Suppressor macrophage treated with lipopolysaccharide for 4 hours (primary cell): ENCODE measurements around the gene KLHL10.
"Not testable (repeated sequence)": the region's sequence is repeated elsewhere in the genome, so short reads cannot be mapped to it uniquely, and the experiment has no call there.

Experiments used
- DNase-seq: peaks from one replicate; pipeline ENCODE4 v3.0.0-alpha.2; 2020

Gene KLHL10

DNA sequence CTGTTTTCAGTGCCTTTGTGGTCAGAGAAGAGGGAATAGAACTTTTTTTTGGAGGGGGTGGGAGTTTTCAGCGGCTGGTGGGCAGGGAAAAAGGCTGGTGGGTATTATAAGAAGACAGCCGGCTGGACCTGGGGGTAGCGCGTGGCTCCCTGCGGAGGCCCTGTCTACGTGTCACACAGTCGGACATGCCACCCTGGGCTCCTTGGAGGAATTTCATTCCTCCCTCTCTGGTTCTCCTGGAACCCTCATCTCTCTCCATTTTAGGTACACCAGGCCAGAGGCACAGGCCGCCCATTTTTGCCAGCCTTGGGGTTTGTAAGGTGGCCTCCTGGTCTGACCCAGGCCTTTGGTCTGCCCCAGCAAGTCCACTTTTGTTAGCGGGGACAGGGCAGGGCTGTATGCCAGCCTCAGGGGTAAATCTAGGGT is 23.9 kb upstream of the KLHL10 start:
- DNase-seq: no peak

DNA sequence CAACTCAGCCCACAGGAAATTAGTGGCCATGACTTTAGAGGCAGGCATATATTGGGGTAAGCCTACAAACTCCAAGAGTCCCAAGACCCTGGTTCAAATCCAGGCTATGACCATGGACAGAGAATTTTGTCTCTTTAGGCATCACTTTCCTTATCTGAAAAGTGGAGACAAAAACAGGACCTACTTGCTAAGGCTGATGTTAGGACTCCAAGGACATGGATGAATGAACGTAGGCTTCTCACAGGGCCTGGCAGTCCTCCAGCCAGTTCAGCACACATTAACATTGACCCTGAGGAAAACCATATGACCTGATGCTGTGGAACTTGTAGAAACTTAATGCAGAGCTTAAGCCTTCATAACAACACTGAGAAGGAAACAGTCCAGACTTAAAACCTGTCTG is 23.4 kb upstream of the KLHL10 start:
- no peak for DNase-seq

DNA sequence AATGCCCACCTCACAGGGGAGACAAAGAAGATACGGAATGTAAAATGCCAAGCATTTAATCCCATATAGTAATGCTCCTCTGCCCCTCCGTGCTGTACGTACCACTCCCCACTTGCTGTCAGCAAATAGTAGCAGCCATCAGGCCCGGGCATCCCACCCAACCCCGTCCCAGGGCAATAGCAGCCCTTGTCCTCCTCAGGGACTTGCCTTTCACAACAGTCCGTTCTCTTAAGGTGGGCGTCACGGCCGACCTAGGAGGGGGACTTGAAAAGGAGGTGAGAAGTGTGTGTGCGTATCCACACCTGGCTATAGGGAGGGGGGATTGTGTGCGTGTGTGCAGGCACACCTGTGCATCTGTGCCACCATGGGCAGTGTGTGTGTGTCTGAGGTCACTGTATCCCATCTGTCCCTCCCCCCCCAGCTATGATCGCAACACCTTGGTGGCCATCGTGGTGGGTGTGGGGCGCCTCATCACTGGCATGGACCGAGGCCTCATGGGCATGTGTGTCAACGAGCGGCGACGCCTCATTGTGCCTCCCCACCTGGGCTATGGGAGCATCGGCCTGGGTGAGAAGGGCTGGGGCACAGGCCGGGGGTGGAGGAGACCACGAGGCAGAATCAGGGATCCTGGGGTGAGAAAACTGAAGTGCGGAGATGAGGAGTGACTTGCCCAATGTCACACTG is 20.8 kb upstream of the KLHL10 start:
- no peak for DNase-seq

DNA sequence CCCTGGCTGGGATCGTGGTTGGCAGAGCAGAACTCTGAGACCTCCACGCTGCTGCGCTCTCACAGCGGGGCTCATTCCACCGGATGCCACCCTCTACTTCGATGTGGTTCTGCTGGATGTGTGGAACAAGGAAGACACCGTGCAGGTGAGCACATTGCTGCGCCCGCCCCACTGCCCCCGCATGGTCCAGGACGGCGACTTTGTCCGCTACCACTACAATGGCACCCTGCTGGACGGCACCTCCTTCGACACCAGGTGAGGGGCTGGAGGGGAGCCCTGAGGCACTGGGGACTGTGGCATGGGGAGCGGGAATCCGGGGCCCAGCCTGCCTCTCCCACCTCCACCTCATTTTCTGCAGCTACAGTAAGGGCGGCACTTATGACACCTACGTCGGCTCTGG is 19.6 kb upstream of the KLHL10 start:
- no peak for DNase-seq

DNA sequence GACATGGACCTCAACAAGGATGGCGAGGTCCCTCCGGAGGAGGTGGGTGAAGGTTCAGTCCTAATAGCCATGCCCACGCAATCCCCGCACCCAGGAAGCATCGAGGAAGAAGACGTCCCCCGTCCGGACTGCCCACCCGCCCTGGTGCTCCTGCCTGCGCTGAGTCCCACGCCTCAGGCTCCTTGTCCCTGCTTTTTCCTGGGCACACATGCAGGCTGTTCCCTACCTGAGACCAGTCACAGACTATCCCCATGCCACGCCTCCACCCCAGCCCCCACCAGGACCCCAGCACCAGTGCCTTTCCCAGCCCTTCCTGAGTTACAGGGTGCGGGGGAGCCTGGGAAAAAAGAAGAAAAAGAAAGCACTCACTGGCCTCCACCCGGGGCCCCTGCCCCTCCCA is 15.8 kb upstream of the KLHL10 start:
- no peak for DNase-seq

DNA sequence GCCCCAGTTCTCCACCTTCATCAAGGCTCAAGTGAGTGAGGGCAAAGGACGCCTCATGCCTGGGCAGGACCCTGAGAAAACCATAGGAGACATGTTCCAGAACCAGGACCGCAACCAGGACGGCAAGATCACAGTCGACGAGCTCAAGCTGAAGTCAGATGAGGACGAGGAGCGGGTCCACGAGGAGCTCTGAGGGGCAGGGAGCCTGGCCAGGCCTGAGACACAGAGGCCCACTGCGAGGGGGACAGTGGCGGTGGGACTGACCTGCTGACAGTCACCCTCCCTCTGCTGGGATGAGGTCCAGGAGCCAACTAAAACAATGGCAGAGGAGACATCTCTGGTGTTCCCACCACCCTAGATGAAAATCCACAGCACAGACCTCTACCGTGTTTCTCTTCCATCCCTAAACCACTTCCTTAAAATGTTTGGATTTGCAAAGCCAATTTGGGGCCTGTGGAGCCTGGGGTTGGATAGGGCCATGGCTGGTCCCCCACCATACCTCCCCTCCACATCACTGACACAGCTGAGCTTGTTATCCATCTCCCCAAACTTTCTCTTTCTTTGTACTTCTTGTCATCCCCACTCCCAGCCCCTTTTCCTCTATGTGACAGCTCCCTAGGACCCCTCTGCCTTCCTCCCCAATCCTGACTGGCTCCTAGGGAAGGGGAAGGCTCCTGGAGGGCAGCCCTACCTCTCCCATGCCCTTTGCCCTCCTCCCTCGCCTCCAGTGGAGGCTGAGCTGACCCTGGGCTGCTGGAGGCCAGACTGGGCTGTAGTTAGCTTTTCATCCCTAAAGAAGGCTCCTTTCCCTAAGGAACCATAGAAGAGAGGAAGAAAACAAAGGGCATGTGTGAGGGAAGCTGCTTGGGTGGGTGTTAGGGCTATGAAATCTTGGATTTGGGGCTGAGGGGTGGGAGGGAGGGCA is 15.1 kb upstream of the KLHL10 start:
- DNase-seq: no peak

DNA sequence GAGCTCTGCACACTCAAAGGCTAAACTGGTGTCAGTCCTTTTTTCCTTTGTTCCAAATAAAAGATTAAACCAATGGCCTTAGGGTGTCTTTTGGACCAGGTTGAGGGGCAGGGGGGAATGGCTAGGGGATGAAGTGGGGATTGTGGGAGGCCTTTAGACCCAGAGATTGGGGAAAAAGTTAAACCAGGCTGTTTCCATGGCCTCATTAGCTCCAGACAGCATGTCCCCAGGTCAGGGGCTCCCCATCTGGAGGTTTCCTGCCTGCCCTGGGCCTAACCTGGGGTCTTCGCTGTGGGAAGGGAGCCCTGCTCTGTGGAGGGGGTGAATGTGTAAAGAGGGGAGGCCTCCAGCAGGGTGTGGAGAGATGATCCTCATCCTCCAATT is 14.5 kb upstream of the KLHL10 start:
- DNase-seq: no peak

DNA sequence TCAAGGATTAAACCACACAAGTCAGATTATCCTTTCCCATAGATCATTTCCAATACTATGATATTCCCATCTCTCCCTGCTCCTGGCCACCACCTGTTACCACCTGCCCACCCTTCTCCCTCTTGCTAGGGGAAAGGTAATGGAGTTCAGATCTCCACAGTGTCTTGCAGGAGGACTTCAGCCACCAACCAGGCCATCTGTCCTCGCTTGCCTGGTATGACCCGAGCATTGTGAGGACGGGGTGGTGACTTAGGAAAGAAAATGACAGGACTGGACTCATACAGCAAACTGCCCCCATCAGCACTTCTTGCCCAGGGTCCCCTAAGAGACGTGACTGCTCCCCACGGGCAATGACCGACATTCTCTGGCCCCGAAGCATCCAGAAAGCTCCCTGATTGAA is 14.0 kb upstream of the KLHL10 start:
- DNase-seq: no peak

DNA sequence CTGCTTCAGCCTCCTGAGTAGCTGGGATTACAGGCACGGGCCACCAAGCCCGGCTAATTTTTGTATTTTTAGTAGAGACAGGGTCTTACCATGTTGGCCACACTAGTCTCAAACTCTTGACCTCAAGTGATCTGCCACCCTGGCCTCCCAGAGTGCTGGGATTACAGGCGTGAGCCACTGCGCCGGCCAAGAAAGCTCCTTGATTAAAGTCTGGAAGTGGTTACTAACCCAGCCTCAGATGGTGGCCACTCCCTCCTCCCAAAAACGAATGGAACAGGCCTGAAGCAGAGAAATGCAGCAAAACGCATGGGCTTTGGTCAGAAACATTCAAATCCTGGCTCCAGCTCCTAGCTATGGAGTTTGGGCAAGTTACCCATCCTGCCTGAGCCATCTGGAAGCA is 13.5 kb upstream of the KLHL10 start:
- DNase-seq: no peak

DNA sequence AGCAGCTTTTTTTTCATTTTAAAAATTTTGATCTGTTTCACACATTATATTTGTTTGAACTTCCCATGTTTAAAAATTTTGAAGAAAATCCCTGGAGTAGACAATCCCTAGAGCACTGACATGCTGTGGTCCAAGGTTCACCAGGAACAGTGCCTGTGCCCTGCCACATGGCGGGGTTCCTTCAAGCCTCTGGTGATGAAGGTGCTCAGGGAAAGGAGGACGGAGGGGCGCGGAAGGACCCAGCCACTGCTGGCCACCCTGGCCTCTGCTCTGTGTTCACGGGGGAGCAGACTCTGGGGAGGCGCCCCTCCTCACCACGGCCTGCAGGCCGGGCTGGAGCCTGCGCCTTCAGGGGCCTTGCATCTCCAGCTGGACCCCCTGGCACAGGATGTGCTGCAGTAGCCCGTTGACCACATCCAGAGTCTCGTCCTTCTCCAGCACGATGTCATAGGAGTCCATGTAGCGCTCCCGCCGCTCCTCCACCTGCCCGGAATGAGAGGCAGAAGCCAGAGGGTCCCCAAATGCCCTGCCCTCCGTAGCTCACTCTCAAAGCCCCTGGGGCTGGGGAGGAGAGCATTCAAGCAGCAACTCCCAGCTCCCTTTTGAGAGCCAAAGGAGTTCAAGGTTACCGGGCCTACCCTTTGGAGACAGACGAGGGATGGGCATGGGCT is 12.3 kb upstream of the KLHL10 start:
- DNase-seq: no peak

DNA sequence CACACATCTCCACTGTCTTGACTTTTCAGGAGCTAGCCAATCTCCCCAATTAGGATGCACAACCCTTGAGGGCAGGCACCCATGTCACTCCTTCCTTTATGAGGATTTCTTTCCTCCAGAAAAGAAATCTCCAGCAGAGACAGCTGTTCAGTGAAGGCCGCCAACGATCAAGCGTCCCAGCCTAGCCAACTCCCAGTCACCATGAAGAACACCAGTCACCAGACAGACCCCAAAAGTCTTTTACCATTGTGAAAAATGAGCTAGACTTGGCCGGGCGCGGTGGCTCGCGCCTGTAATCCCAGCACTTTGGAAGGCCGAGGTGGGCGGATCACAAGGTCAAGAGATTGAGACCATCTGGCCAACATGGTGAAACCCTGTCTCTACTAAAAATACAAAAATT is 7.7 kb upstream of the KLHL10 start:
- DNase-seq: not testable (repeated sequence)

DNA sequence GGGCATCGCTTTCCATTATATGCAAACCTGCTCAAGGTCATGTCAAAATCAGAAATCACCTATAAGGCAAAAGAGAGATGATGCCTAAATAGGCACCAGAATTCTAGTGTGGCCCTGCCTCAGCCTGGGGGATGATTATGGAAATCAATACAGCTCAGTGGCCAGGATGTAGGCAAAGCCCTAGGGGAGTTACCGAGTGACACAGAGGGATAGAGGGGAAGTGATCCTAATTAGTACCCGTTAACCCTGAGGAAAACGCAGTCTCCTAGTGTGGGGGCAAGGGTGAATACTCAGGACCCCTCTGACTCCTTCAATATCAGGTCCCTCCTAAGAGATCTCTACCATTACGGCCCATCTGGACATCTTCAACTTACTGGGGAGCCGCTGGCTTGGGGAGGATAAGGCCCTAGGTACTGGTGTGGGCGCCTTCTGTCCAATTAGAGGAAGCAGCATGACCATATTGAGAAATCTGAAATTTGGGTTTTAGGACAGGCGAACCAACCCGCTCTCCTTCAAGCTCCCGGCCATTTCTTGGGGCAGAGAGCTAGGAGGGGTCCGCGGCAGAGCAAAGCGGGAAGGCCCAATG is 2.3 kb upstream of the KLHL10 start:
- peak; percentile 24 for DNase-seq

DNA sequence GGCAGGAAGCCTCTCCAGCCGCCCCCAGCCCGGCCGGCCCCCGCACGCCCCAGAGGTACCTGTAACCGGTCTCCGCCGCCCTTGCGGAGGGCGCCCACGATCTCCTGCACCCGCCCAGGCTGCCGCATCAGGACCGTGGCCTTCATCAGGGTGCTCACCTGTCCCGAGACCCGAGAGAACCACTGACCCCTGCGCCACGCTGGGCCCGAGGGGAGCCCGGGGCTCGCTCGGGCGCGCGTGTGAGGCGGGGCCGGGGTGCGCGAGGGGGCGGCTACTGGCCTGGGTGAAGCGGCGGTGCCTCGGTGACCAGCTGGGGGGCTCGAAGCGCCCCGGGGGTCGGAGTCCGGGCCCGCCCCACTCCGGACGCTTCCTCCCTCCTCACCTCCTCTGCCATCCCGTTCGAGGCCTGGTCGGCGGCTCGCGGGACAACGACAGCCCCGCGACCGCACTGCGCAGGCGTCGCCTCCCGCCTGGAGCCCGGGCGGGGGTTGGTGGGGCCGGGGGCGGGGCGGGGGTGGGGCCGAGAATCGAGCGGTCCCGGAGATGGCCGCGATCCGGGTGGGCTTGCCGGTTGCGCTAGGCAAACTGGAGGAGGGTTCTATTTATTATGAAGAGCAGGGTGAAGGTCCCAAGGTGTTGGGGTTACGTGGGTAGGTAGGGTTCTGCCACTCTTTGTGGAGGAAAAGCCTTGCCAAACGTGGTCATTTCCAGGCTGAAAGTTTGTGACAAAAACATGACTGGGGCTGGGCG is 1.6 kb upstream of the KLHL10 start, which contains the start of gene NT5C3B:
Gene NT5C3B (minus strand): TSS at position 433 of the 750 bp plus-strand sequence. CDS start 39 bp downstream, at position 394.
- DNase-seq: peak; percentile 36

DNA sequence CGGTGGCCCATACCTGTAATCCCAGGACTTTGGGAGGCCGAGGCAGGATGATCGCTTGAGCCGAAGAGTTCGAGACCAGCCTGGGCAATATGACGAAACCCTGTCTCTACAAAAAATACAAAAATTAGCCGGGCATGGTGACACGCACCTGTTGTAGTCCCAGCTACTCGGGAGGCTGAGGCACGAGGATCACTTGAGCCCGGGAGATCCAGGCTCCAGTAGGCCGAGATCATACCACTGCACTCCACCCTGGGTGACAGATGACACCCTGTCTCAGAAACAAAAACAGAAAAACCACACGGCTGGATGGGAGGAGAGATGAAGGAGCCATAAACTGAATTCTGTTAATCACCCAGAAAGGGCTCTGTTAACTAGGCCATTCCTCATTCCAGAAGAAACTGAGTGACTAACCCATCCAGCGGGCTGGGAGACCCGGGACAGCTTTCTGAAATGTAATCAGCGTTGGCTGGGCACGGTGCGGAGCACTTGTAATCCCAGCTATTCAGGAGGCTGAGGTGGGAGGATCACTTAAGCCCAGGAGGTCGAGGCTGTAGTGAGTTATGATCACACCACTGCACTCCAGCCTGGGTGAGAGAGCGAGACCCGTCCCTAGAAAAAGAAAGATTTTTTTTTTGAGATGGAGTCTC is 952 bp upstream of the KLHL10 start:
- DNase-seq: no peak

DNA sequence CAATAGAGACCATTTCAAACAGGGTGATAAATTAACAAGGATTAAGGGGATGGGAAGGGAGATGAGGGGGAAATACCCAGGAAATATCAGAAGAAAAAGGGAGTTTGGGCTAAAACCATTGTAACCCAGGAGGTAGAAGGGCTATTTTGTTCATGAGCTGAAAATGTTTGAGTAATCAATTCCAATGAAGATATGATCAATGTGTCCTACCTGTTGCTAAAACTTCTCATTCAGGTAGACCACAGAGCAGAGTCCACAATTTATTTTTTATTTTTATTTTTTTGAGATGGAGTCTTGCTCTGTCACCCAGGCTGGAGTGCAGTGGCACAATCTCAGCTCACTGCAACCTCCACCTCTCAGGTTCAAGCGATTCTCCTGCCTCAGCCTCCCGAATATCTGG is 1.8 kb downstream of the KLHL10 start:
- not testable (repeated sequence) for DNase-seq

DNA sequence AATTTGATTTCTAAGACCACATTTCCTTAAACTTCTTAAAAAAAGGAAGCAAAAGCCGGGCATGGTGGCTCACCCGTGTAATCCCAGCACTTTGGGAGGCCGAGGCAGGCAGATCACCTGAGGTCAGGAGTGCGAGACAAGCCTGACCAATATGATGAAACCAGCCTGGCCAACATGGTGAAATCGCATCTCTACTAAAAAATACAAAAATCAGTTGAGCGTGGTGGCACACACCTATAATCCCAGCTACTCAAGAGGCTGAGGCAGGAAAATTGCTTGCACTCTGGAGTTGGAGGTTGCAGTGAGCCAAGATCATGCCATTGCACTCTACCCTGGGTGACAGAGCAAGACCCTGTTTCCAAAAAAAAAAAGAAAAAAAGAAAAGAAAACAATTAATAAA is 3.2 kb downstream of the KLHL10 start:
- DNase-seq: not testable (repeated sequence)

DNA sequence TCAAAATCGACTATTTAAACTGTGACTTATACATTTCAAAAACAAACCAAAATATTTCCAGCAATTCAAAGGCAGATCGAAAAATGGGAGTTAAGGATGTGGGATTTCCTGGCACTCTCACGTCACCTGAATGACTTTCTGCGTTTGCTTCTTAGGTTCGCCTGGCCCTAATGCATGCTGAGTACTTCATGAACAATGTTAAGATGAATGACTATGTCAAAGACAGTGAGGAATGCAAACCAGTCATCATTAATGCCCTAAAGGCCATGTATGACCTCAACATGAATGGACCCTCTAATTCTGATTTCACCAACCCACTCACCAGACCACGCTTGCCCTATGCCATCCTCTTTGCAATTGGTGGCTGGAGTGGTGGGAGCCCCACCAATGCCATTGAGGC is 7.3 kb downstream of the KLHL10 start:
- DNase-seq: no peak

DNA sequence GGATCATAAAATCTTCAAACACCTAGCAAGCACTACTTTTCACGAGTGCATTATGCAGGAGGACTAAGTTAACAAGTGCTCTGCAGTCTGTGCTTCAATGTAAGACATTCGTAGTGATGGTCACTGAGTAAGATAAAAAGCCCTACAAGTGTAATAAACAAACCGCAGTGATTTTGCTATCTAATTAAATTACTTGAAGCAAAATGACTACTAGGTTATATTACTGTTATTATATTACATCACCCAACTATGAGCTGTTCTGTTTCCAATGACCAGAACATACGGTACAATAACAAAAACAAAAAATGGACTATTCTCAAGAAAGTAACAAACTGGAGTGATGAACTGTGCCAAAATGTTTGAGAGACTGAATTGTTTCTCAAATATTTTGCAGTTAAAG is 11.2 kb downstream of the KLHL10 start:
- no peak for DNase-seq

DNA sequence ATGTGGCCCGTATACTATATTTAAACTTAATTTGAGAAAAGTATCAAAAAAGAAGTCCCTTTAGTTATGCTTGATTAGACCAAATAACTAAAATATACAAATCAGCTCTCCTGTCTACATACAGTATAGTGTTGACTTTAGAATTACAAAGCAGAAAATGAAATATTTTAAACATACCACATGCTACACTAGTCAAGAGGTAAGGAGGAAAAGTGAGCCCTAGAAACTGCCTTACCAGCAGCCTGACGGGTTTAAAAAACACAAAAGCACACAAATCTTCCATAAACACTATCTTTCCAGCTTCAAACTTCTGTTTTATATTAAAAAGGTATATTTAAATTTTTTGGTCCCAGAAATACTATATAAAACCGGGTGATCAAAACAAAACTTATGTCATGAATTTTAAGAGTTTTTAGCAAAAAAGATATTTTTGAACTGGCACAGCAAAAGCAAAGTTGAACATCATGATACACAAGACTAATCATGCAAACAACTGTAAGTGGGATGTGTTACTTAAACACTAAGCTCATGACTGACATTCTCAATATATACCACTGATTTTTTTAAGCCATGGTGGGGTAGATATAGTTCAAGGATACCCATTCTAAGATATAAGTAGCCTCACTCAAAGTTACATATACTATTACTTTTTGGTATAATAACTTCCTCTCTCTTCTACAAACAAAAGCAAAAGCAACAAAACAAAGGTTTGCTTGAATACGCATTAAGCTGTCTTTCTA is 11.8 kb downstream of the KLHL10 start:
- DNase-seq: no peak

DNA sequence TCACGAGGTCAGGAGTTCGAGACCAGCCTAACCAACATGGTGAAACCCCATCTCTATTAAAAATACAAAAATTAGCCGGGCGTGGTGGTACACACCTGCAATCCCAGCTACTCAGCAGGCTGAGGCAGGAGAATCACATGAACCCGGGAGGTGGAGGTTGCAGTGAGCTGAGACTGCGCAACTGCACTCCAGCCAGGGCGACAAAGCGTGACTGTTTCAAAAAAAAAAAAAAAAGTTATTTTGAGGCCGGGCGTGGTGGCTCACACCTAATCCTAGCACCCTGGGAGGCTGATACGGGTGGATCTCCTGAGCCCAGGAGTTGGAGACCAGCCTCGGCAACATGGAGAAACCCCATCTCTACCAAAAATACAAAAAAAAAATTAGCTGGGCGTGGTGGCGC is 13.8 kb downstream of the KLHL10 start:
- DNase-seq: not testable (repeated sequence)

DNA sequence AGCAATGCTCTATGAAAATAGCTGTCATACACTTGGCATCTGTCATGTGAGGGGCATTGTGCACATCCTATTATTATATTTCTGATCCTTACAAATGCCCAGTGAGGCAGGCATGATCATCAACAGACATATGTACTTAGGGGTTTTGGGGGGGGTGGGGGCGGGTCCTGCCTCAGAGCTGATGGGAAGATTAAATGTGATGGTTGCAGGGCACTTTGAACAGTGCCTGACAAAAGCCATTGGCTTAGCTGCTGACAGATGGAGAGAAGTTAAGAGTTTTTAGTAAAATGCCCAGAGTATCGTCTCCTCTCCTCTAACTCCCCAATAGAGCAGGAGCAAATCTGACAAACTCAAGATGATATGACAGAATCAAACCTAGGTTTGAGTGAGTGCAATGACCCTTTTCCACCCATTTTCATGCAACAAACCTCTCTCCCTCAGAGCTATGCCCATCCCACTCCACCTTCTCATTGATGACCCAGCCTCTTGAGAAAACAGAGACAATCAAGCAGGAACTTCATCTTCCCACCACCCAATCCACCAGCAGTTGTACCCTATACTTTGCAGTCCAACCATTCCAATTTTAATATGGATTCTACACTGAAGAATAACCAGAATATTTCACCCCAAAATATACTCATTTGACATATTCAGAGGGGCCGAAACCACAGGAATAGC is 22.8 kb downstream of the KLHL10 start:
- DNase-seq: no peak
